Astrocyte of the spinal cord (primary cell): ENCODE data around the gene PSMD13.

Experiments
- DNase-seq: peaks from one replicate; pipeline ENCODE4 v3.0.0; 2011; ENCODE audit warnings: low read depth, low spot score
- H3K4me3 ChIP-seq: 2 replicates; pipeline ENCODE4 v1.5.1; 2011; ENCODE audit warnings: low read depth, mild to moderate bottlenecking, low read length, moderate library complexity
- in situ Hi-C: cut with HindIII; loops from 2 replicates; pipeline ENCODE4 v1.10.0; 2017; ENCODE audit warnings: low sequenced_read_pairs
- TF ChIP-seq, protein P1 (sequence below): IDR thresholded peaks from 2 replicates; pipeline ENCODE4 v1.5.1; 2012; ENCODE audit warnings: low read depth, mild to moderate bottlenecking, low read length, inconsistent platforms

Gene PSMD13

DNA sequence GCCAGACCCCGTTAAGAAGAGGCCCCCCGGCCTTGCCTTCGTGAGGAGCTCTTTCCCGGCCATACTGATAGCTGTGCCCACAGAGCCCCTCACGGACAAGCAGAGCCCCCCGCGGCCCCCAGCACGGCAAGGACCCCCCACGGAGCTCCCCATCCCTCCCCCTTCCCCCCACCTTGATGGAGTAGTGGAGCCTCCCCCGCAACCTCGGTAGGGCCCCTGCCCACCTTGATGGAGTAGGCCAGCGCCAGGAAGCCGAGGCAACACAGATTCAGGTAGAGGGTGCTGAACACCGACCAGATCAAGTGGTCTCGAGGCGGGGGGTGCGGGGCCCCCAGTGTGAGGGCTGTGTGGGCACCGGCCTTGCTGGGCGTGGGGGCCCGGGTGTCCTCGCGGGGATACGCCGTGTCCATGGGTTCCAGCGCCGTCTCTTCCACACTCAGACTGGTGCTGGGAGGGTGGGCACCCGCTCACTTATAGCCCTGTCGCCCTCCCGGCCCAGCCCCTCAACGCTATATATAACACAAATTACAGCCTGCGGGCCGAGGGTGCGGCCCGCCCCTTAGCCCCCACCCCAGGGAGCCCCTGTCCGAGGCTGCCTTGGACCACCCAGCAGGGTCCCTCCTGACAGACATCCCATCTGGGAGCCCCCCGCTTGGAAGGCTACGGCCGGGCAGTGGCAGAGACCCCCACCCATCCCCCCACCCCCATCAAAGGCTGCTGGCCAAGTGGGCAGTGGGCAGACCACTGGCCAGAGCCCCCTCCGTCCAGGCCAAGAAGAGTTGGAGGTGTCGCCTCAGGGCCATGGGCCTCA lies 62.5 kb downstream of the PSMD13 start, which contains the start of gene IFITM5:
TSS of gene IFITM5 (minus strand) at position 446 of the 811 bp plus-strand sequence. CDS start at position 410, 36 bp downstream.
- no peak for DNase-seq
- no peak within 1 kb of the TSS for H3K4me3 ChIP-seq
- in situ Hi-C loops = no loop called here
- TF ChIP-seq, protein P1, sequence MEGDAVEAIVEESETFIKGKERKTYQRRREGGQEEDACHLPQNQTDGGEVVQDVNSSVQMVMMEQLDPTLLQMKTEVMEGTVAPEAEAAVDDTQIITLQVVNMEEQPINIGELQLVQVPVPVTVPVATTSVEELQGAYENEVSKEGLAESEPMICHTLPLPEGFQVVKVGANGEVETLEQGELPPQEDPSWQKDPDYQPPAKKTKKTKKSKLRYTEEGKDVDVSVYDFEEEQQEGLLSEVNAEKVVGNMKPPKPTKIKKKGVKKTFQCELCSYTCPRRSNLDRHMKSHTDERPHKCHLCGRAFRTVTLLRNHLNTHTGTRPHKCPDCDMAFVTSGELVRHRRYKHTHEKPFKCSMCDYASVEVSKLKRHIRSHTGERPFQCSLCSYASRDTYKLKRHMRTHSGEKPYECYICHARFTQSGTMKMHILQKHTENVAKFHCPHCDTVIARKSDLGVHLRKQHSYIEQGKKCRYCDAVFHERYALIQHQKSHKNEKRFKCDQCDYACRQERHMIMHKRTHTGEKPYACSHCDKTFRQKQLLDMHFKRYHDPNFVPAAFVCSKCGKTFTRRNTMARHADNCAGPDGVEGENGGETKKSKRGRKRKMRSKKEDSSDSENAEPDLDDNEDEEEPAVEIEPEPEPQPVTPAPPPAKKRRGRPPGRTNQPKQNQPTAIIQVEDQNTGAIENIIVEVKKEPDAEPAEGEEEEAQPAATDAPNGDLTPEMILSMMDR = no peak

DNA sequence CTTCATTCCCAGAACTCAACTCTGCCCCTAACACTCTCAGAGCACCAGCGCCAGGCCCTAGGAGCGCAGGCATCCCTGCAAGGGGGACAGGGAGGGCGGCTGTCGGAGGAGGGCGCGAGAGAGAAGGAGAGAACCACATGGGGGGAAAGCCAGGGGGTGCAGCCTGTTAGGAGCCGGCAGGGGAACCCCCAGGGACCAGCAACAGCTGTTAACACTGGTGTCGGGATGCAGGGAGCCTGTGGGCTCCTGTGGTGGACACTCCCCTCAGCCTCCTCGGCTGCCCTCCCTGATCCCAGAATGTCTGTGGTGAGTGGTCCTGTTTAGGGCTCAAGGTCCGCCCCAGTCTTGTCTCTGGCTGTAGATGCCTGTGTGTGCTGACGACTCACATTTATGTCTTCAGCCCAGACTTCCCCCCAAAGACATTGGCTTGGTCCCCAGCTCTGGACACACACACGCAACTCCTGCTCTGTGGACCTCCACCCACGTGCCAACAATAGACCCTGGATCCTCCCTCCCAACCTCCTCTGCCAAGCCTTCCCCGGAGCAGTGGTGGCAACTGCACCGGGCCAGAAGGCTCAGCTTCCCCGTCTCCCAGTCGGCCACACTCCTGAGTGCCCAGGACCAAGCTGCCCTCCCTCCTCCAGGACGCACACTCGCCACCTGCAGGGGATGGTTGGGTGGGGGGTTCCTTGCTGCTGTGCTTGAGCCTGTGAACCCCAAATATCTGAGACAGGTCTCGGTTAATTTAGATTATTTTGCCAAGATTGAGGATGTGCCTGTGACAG lies 63.4 kb downstream of the PSMD13 start:
- H3K4me3 ChIP-seq = no peak overlapping the region
- DNase-seq = no peak
- in situ Hi-C loops = no loop called here
- TF ChIP-seq, protein P1 = no peak
